Body of pancreas (tissue), 4 donors: ENCODE measurements around the gene SLC35G6.

Source experiments
- POLR2A ChIP-seq, 3 donors: fragments of 450-650 bp; IDR thresholded peaks; one replicate each; pipeline ENCODE4 v1.6.1; 2016; ENCODE audit warnings: antibody characterized with exemption in 3 of 3, mild to moderate bottlenecking in 2 of 3
- TF ChIP-seq, protein P1 (sequence below), 7 experiments: fragments of 450-650 bp in 4 of 7; fragments of 200-600 bp in 3 of 7; sonication (generic) in 3 of 7; IDR thresholded peaks; one replicate each; pipeline ENCODE4 v1.5.1; 2016 to 2019; ENCODE audit warnings: antibody characterized with exemption in 7 of 7

DNA sequence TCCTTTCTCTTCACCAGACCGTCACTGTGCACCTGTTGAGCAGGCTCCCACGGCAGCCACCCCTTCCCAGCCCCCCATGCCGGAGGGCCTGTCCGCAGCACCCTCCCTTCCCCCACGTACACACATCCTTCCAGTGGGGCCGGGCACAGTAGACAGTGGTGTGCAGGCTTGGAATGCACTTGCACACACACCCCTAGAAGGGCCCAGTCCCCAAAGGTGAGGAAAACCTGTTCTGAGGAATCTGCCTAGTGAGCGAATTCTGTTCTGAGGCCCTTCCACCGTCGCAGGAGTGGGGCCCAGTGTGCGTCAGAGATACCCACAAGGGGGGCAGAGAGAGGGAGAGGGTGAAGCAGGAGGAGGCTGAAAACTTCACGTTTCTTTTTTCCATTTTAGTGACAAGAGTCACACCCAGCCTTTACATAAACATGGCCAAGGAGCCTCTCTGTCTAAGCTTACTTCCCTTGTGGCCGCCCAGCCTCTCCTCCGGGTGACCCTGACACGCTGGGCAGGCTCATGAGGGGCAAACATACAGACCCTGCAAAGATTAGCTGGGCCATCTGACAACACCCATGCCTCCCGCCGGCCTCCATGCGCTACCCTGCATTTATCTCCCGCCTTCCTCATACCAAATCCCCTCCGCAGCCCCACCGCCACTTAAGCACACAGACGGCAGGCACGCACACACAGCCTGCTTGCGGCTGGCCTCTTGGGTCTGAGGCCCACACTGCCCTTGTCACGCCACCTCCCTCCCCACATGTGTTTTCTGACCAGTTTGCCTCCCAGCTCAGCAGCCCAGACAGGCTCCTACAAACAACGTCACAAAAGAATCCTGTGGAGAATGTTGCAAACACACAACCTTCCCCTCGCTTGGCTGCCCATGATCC is 3.6 kb upstream of the SLC35G6 start:
- TF ChIP-seq, protein P1, sequence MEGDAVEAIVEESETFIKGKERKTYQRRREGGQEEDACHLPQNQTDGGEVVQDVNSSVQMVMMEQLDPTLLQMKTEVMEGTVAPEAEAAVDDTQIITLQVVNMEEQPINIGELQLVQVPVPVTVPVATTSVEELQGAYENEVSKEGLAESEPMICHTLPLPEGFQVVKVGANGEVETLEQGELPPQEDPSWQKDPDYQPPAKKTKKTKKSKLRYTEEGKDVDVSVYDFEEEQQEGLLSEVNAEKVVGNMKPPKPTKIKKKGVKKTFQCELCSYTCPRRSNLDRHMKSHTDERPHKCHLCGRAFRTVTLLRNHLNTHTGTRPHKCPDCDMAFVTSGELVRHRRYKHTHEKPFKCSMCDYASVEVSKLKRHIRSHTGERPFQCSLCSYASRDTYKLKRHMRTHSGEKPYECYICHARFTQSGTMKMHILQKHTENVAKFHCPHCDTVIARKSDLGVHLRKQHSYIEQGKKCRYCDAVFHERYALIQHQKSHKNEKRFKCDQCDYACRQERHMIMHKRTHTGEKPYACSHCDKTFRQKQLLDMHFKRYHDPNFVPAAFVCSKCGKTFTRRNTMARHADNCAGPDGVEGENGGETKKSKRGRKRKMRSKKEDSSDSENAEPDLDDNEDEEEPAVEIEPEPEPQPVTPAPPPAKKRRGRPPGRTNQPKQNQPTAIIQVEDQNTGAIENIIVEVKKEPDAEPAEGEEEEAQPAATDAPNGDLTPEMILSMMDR (IDR thresholded peaks at IDR 0.05), result no peak
- TF ChIP-seq POLR2A (IDR thresholded peaks at IDR 0.05), result peak; percentile 21 to 65 (median 43)
